ENCODE data around the gene ELAVL1.

DNA sequence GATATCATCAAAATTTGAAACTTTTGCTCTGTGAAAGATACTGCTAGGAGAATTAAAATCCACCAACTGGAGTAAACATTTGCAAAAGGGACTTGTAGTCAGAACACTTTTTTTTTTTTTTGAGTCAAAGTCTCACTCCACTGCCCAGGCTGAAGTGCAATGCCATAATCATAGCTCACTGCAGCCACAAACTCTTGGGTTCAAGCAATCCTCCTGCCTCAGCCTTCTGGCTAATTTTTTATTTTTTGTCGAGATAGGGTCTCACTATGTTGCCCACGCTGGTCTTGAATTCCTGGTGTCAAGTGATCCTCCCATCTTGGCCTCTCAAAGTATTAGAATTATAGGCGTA is 9.7 kb downstream of the ELAVL1 start:
- TF ChIP-seq, protein P1, sequence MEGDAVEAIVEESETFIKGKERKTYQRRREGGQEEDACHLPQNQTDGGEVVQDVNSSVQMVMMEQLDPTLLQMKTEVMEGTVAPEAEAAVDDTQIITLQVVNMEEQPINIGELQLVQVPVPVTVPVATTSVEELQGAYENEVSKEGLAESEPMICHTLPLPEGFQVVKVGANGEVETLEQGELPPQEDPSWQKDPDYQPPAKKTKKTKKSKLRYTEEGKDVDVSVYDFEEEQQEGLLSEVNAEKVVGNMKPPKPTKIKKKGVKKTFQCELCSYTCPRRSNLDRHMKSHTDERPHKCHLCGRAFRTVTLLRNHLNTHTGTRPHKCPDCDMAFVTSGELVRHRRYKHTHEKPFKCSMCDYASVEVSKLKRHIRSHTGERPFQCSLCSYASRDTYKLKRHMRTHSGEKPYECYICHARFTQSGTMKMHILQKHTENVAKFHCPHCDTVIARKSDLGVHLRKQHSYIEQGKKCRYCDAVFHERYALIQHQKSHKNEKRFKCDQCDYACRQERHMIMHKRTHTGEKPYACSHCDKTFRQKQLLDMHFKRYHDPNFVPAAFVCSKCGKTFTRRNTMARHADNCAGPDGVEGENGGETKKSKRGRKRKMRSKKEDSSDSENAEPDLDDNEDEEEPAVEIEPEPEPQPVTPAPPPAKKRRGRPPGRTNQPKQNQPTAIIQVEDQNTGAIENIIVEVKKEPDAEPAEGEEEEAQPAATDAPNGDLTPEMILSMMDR (IDR thresholded peaks at IDR 0.05): no peak
- no peak for TF ChIP-seq POLR2A (IDR thresholded peaks at IDR 0.05)

Data from testis (tissue), 2 donors.